Left ventricle myocardium inferior (tissue), 1 donor: ENCODE results near the gene SLC25A5. TPM values are rescaled to one million over a fixed set of nuclear protein-coding genes. Genes with fewer than 3 reads are reported as not detected.
"Not testable (repeated sequence)": the region's sequence is repeated elsewhere in the genome, so short reads cannot be mapped to it uniquely, and the experiment has no call there.

Experiments
- DNase-seq: peaks from one replicate; pipeline ENCODE4 v3.0.0-alpha.2; 2020
- H3K27ac ChIP-seq: fragments of 200-600 bp; replicated peaks from 2 replicates; pipeline ENCODE4 v1.8.0; 2021
- H3K27me3 ChIP-seq: fragments of 200-600 bp; 2 replicates; pipeline ENCODE4 v1.8.0; 2021; ENCODE audit warnings: low read depth
- H3K36me3 ChIP-seq: fragments of 200-600 bp; 2 replicates; pipeline ENCODE4 v1.8.0; 2021
- H3K4me1 ChIP-seq: fragments of 200-600 bp; 2 replicates; pipeline ENCODE4 v1.8.0; 2021
- H3K4me3 ChIP-seq: fragments of 200-600 bp; 2 replicates; pipeline ENCODE4 v1.8.0; 2021; ENCODE audit warnings: mild to moderate bottlenecking, moderate library complexity
- H3K9me3 ChIP-seq: fragments of 200-600 bp; replicated peaks from 2 replicates; pipeline ENCODE4 v1.8.0; 2021
- intact Hi-C: fragments of 100-400 bp; cut with micrococcal nuclease; formaldehyde crosslinking; loops from one replicate; pipeline ENCODE4 v1.11.0; 2022
- total RNA-seq: library from RNA; stranded (reverse); fragmentation: NEBNext Ultra II Directional; extraction: Animal tissue kit (Norgen Biotek cat#: 25700); gene quantifications from one replicate; pipeline ENCODE4 v1.2.1, GENCODE V29; 2021
- TF ChIP-seq, protein P1 (sequence below): fragments of 200-600 bp; IDR thresholded peaks from 2 replicates; pipeline ENCODE4 v1.8.0; 2021; ENCODE audit warnings: antibody characterized with exemption, mild to moderate bottlenecking, borderline replicate concordance
- donor health status: DM: no; HTN: yes; CAD: no; lungs with severe emphysema.

The SLC25A5 gene
- total RNA-seq, 1 donor from 2014 or later: 191 TPM

DNA sequence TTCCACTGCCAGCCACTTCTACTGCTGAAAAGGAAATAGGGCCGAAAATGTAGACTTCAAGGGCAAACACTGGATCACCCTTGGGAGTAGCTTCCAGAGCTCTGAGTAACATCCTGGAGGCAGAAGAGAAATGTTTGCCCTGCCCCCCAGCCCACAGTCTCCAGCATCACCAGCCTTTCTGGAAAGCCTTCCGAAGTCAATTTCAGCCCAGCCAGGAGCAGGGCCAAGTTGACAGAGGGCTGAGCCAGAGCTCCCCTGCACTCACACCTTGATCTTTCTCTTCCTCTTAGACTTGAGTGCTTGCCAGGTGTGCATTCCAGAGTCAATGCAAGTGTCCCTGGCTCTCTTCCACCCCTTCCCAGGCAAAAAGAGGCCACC, 35.2 kb downstream of the SLC25A5 start:
- H3K27me3 ChIP-seq: no peaks in the 10 kb centered on the region
- no peaks in the 10 kb centered on the region for H3K36me3 ChIP-seq
- H3K4me3 ChIP-seq: no peak overlapping the region
- H3K9me3 ChIP-seq: no peaks in the 10 kb centered on the region
- H3K27ac ChIP-seq: no peak overlapping the region
- DNase-seq: no peak
- intact Hi-C loops: no loop called here
- H3K4me1 ChIP-seq: peaks cover 9% of the 10 kb centered on the region
- TF ChIP-seq, protein P1, sequence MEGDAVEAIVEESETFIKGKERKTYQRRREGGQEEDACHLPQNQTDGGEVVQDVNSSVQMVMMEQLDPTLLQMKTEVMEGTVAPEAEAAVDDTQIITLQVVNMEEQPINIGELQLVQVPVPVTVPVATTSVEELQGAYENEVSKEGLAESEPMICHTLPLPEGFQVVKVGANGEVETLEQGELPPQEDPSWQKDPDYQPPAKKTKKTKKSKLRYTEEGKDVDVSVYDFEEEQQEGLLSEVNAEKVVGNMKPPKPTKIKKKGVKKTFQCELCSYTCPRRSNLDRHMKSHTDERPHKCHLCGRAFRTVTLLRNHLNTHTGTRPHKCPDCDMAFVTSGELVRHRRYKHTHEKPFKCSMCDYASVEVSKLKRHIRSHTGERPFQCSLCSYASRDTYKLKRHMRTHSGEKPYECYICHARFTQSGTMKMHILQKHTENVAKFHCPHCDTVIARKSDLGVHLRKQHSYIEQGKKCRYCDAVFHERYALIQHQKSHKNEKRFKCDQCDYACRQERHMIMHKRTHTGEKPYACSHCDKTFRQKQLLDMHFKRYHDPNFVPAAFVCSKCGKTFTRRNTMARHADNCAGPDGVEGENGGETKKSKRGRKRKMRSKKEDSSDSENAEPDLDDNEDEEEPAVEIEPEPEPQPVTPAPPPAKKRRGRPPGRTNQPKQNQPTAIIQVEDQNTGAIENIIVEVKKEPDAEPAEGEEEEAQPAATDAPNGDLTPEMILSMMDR: no peak

DNA sequence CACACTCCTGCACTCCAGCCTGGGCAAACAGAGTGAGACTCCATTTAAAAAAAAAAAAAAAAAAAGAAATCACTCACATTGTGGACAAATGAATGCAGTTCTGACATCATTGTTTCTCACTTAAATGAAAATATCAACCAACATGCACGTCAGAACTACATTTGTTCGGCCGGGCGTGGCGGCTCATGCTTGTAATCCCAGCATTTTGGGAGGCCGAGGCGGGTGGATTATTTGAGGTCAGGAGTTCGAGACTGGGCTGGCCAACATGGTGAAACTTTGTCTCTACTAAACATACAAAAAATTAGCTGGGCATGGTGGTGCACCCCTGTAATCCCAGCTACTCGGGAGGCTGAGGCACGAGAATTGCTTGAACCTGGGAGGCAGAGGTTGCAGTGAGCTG, 36.9 kb downstream of the SLC25A5 start:
- H3K9me3 ChIP-seq, H3K27me3 ChIP-seq, H3K36me3 ChIP-seq, H3K27ac ChIP-seq, intact Hi-C loops, DNase-seq, H3K4me1 ChIP-seq, H3K4me3 ChIP-seq: not testable (repeated sequence)

DNA sequence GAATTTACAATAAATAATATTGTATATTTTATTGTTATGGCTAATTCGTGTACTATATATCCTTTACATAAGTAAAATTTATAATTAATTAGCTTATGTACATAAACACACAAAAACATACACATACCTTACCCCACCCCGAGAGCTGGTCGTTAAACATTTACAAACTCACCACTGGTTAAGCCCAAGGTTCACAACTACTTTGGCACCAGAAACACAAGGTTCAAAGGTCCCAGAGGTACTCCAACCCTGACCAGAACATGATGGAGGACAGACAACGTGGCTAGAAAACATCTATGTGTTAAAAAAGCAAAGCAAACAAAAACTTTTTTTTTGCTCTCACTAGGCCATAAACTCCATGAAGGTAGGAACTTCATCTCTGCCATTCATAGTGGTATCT, 37.7 kb downstream of the SLC25A5 start:
- Histone ChIP-seq H3K9me3 (no peaks in the 10 kb centered on the region), H3K4me3 (no peak overlapping the region), H3K36me3 (no peaks in the 10 kb centered on the region), H3K27me3 (no peaks in the 10 kb centered on the region), H3K4me1 (peaks cover 9% of the 10 kb centered on the region), H3K27ac (no peak overlapping the region)
- TF ChIP-seq, protein P1: no peak
- DNase-seq: no peak
- intact Hi-C loops: no loop called here

DNA sequence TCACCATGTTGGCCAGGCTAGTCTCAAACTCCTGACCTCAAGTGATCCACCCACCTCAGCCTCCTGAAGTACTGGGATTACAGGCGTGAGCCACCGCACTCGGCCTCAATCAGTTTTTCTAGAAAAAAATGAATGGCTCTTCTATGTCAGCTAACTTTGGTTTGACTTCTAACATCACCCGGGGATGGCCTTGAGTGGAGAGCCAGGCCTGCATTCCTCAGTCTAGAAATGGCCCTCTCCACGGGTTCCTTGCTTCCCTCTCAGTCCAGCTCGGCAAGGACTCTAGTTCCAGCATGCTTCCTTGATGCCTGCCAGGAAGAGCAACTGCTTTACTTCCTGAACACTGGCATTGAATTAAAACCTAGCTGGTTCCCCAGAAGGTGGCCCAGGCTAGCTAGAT, 39.0 kb downstream of the SLC25A5 start:
- Histone ChIP-seq H3K9me3 (no peaks in the 10 kb centered on the region), H3K4me3 (no peak overlapping the region), H3K27ac (no peak overlapping the region), H3K27me3 (no peaks in the 10 kb centered on the region), H3K36me3 (no peaks in the 10 kb centered on the region), H3K4me1 (peaks cover 9% of the 10 kb centered on the region)
- intact Hi-C loops: no loop called here
- no peak for DNase-seq
- TF ChIP-seq, protein P1: no peak

DNA sequence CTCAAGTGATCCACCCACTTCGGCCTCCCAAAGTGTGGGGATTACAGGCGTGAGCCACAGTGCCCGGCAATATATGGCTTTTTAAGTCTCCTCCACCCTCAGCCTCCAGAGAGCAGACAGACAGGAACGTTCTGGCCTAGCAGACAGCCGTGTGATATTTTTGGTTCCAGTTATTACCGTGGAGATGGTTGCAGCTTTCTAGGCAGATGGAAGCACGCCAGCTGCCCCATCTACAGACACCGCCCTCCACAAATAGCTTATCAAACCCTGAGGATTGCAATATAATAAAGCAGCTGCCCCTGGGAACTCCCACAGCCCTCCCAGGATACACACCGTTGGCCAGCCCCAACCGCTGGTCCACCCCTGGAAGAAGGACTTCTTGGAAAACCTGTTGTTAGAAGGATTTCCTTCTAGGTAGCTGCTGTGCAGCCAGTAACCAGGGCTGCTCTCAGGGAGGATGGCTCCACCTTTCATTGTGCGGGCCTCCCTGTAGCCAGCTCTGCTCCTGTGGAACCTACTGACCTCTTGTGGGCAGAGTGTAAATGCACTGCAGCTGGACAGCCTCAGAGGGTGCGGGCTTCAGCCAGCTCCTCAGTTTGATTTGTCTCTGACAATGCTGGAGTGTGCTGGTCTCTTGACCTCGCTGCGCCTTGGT, 44.0 kb downstream of the SLC25A5 start:
- Histone ChIP-seq H3K4me3 (no peak overlapping the region), H3K27me3 (no peaks in the 10 kb centered on the region), H3K27ac (peak overlapping the region; percentile 52), H3K9me3 (no peaks in the 10 kb centered on the region), H3K36me3 (no peaks in the 10 kb centered on the region), H3K4me1 (no peaks in the 10 kb centered on the region)
- TF ChIP-seq, protein P1: peak; percentile 70
- intact Hi-C loops: loop anchor here (10.0 kb wide), 1 partner anchor 213 kb away; no protein-coding TSS in a partner anchor
- DNase-seq: peak; percentile 29

DNA sequence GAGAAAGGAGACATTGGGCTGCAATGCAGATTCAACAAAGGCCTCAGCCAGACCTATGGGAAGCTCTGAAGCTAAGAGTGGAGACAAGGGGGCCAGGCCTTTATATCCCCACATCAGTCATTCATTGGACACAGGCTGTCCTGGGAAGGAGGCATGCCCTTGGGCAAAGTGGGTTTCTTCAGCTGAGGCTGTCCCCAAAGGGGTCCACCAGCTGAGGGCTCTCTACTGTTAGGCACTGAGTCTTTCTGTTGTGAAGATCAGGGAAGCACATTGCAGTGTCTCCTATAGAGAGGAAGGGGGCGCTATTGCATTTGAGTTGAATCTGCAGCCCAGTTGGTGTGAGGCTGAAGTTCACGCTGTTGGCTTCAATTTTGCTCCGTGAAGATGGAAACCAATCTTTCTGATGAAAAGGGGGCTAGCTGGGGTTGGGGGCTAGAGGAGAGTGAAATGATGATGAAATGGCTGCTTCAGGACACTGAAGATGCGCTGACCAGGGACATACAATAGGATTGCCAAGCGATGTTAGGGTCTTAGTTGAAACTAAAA, 48.0 kb downstream of the SLC25A5 start:
- H3K9me3 ChIP-seq: no peaks in the 10 kb centered on the region
- TF ChIP-seq, protein P1: peak; percentile 75
- intact Hi-C loops: loop anchor here (10.0 kb wide), 1 partner anchor 209 kb away; no protein-coding TSS in a partner anchor
- H3K4me1 ChIP-seq: no peaks in the 10 kb centered on the region
- no peak overlapping the region for H3K27ac ChIP-seq
- H3K4me3 ChIP-seq: no peak overlapping the region
- H3K27me3 ChIP-seq: no peaks in the 10 kb centered on the region
- no peaks in the 10 kb centered on the region for H3K36me3 ChIP-seq
- DNase-seq: no peak
